Mesothelial cell of epicardium (in vitro differentiated cells): ENCODE data around the gene INHBA. TPM values are rescaled to one million over a fixed set of nuclear protein-coding genes. Genes with fewer than 3 reads are reported as not detected.

Experiments used
- DNase-seq, 2 experiments: peaks; one replicate each; pipeline ENCODE4 v3.0.0; 2021; ENCODE audit warnings: low spot score in 2 of 2; ENCODE audit not compliant: unreplicated experiment in 2 of 2
- H3K27ac Mint-ChIP-seq: 2 replicates; pipeline ENCODE4 v1.8.0; 2021; ENCODE audit warnings: mixed read lengths
- H3K27me3 Mint-ChIP-seq: 2 replicates; pipeline ENCODE4 v1.8.0; 2021; ENCODE audit warnings: low read depth, mixed read lengths
- H3K36me3 Mint-ChIP-seq: 2 replicates; pipeline ENCODE4 v1.8.0; 2021; ENCODE audit warnings: mixed read lengths
- H3K4me1 Mint-ChIP-seq: 2 replicates; pipeline ENCODE4 v1.8.0; 2021; ENCODE audit warnings: mixed read lengths
- H3K4me3 Mint-ChIP-seq: 2 replicates; pipeline ENCODE4 v1.8.0; 2021; ENCODE audit warnings: mild to moderate bottlenecking, moderate library complexity, mixed read lengths
- H3K9me3 Mint-ChIP-seq: 2 replicates; pipeline ENCODE4 v1.8.0; 2021; ENCODE audit warnings: mixed read lengths
- CTCF ChIP-seq: fragments of 200-600 bp; sonication (generic); IDR thresholded peaks from one replicate; pipeline ENCODE4 v1.5.0; 2021; ENCODE audit warnings: antibody characterized with exemption; ENCODE audit not compliant: unreplicated experiment
- total RNA-seq: library from RNA; stranded (reverse); gene quantifications from 3 replicates; pipeline ENCODE4 v1.2.1, GENCODE V29; 2021

INHBA gene
- total RNA-seq, 1 donor from 2014 or later, result 50.6 TPM

- TF ChIP-seq CTCF, result no peak
- peaks cover 9% of the 10 kb centered on the region for H3K9me3 Mint-ChIP-seq
- no peak for DNase-seq
- peak overlapping the region; percentile 20 for H3K27ac Mint-ChIP-seq
- peaks cover 18% of the 10 kb centered on the region for H3K4me1 Mint-ChIP-seq
- no peaks in the 10 kb centered on the region for H3K27me3 Mint-ChIP-seq
- no peak overlapping the region for H3K4me3 Mint-ChIP-seq
- no peaks in the 10 kb centered on the region for H3K36me3 Mint-ChIP-seq
Observed at GRCh38 chr7:41656366-41656765, 46.5 kb downstream of the INHBA start.

GRCh38 chr7:41655426-41655825, 47.5 kb downstream of the INHBA start:
- peaks cover 18% of the 10 kb centered on the region for H3K4me1 Mint-ChIP-seq
- no peak for DNase-seq
- peaks cover 7% of the 10 kb centered on the region for H3K9me3 Mint-ChIP-seq
- no peak overlapping the region for H3K4me3 Mint-ChIP-seq
- no peaks in the 10 kb centered on the region for H3K36me3 Mint-ChIP-seq
- TF ChIP-seq CTCF, result no peak
- peak overlapping the region; percentile 65 for H3K27ac Mint-ChIP-seq
- no peaks in the 10 kb centered on the region for H3K27me3 Mint-ChIP-seq

GRCh38 chr7:41652267-41652666, 50.6 kb downstream of the INHBA start:
- Mint-ChIP-seq H3K36me3 (no peaks in the 10 kb centered on the region), H3K4me3 (no peak overlapping the region), H3K27me3 (no peaks in the 10 kb centered on the region), H3K27ac (no peak overlapping the region), H3K4me1 (peaks cover 18% of the 10 kb centered on the region), H3K9me3 (no peaks in the 10 kb centered on the region)
- TF ChIP-seq CTCF, result no peak
- DNase-seq, result no peak

- no peak for DNase-seq
- no peaks in the 10 kb centered on the region for H3K9me3 Mint-ChIP-seq
- H3K27ac Mint-ChIP-seq, result no peak overlapping the region
- no peak for TF ChIP-seq CTCF
- no peaks in the 10 kb centered on the region for H3K27me3 Mint-ChIP-seq
- H3K4me1 Mint-ChIP-seq, result no peaks in the 10 kb centered on the region
- H3K36me3 Mint-ChIP-seq, result no peaks in the 10 kb centered on the region
- H3K4me3 Mint-ChIP-seq, result no peak overlapping the region
Observed at GRCh38 chr7:41648501-41648900, 54.4 kb downstream of the INHBA start.

GRCh38 chr7:41643616-41644015, 59.3 kb downstream of the INHBA start:
- no peaks in the 10 kb centered on the region for H3K4me1 Mint-ChIP-seq
- H3K4me3 Mint-ChIP-seq, result no peak overlapping the region
- H3K27me3 Mint-ChIP-seq, result no peaks in the 10 kb centered on the region
- no peak for DNase-seq
- no peaks in the 10 kb centered on the region for H3K9me3 Mint-ChIP-seq
- H3K36me3 Mint-ChIP-seq, result no peaks in the 10 kb centered on the region
- TF ChIP-seq CTCF, result no peak
- no peak overlapping the region for H3K27ac Mint-ChIP-seq

GRCh38 chr7:41641665-41642014, 61.2 kb downstream of the INHBA start:
- H3K4me1 Mint-ChIP-seq, result no peaks in the 10 kb centered on the region
- H3K4me3 Mint-ChIP-seq, result no peak overlapping the region
- H3K36me3 Mint-ChIP-seq, result no peaks in the 10 kb centered on the region
- no peak for TF ChIP-seq CTCF
- no peaks in the 10 kb centered on the region for H3K9me3 Mint-ChIP-seq
- DNase-seq, result no peak
- H3K27me3 Mint-ChIP-seq, result no peaks in the 10 kb centered on the region
- H3K27ac Mint-ChIP-seq, result no peak overlapping the region
